ENCODE measurements around the gene PTPRA.

DNA sequence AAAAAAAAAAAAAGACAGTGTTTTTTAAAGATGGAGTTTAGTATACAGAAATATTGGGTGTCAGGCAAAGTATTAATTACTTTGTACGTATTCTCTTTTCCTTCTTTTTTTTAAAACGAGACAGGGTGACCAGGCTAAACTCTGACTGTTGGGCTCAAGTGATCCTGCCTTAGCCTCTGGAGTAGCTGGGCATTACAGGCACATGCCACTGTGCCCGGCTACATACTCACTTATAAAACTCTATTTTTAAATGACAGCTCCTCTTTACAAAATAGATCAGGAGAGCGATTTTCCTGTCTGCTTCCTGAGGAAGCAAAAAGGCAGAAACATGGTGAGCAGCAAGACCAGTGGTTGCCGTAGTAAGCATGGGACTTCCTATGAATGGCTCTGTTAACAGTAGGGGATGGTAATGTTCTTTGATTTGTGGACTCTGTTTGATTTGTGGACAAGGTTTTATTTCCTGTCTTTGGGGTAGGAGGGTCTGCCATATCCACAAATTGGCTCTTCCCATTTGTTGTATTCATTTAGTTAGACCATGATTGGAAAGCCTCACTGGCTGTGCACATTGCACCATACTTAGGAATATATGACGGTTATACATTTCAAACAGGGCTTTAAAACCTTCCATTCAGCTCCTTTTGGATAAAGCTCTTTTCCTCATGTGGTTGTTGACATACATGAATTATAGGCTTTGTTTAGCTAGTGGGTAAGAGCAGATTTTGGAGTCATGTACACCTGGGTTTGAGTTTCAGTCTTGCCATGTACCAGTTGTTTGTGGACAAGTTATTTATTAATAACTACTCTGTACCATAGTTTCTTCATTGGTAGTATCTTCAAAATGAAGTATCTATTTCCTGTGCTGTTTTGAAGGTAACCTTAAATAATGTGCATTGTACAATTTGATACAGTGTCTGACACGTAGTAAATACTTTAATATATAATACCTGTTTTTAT lies 45.1 kb downstream of the PTPRA start:
- TF ChIP-seq EZH2 (IDR thresholded peaks at IDR 0.05; ENCODE audit: borderline replicate concordance) (no peak), EZH2phosphoT487 (IDR thresholded peaks at IDR 0.05; ENCODE audit: low read depth, severe bottlenecking, unreplicated experiment) (no peak)
- TF ChIP-seq, protein P1, sequence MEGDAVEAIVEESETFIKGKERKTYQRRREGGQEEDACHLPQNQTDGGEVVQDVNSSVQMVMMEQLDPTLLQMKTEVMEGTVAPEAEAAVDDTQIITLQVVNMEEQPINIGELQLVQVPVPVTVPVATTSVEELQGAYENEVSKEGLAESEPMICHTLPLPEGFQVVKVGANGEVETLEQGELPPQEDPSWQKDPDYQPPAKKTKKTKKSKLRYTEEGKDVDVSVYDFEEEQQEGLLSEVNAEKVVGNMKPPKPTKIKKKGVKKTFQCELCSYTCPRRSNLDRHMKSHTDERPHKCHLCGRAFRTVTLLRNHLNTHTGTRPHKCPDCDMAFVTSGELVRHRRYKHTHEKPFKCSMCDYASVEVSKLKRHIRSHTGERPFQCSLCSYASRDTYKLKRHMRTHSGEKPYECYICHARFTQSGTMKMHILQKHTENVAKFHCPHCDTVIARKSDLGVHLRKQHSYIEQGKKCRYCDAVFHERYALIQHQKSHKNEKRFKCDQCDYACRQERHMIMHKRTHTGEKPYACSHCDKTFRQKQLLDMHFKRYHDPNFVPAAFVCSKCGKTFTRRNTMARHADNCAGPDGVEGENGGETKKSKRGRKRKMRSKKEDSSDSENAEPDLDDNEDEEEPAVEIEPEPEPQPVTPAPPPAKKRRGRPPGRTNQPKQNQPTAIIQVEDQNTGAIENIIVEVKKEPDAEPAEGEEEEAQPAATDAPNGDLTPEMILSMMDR (IDR thresholded peaks at IDR 0.05; ENCODE audit: poor library complexity): no peak

Measured in hepatocyte (in vitro differentiated cells).